SH-SY5Y (cell line): ENCODE results near the gene MTF1.

ENCODE experiments used
- GATA2 ChIP-seq: IDR thresholded peaks from 2 replicates; pipeline ENCODE4 v1.6.1; 2011; ENCODE audit warnings: mild to moderate bottlenecking, low read depth, low read length
- GATA3 ChIP-seq: IDR thresholded peaks from 2 replicates; pipeline ENCODE4 v1.6.1; 2011; ENCODE audit warnings: low read depth, mild to moderate bottlenecking, low read length, moderate library complexity

DNA sequence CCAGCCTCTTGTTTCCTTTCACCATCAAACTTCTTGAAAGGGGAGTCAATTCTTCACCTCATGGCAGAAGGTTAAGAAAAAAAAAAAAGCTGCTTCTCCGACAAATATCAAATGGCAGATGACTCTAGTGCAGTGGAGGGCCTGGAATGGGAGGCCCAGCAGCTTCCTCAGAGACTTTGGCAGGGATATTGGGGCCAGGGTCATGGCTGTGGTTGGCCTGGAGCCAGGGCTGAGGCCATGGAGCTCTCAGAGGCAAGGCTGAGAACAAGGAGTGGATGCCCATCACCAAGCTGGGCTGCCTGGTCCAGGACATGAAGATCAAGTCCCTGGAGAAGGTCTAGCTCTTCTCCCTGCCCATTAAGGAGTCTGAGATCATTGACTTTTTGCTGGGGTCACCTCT lies 18.7 kb downstream of the MTF1 start:
- TF ChIP-seq GATA2 (no peak), GATA3 (no peak)
